ENCODE measurements around the gene ZNF470.
A peak's percentile ranks its signal among the peaks of the same experiment; 100 is the strongest.

The ZNF470 gene

DNA sequence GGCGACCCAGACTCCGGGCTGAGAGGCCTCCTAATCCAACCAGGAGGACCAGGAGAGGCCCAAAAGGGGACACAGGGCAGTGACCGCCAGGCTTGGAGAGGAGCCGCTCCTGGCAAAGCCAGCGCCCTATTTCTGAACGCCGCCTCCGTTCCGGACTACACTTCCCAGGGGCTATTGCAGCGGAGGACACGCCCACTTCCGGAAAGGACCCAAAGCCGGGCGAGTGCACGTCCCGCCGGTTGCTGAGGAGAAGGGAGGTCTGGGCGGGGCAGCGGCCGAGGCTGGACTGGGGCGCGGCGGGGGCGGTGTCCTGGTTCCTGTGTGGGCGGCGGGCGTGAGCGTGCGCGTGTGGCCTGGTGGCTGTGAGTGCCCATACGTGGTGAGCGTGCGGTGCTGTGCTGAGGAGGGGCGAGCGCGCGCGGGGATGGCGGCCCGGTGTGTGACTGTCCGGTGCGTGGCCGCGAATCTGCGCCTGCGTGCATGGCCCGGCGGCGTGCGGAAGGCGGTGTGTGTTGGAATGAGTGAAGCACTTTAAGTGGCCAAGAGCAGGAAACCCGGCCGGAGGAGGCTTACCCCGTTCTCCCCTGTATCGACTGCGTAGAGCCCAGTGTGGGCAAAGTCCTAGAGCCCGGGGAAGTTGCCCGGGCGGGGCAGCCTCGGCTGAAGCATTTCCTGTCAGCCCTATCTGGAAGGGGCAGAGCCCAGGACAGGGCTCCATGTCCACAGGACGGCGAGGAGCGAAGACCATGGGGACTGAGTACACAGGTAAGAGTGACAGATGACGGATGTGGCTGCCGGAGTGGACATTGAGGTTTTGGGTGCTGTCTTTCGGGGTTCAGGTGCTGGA lies at the start of gene ZNF470:
Gene ZNF470, plus strand, starts transcription at position 195 of the 847 bp plus-strand sequence. CDS start 2,844 bp downstream, outside the sequence.
- peak; percentile 93 to 96 (median 96) for DNase-seq

DNA sequence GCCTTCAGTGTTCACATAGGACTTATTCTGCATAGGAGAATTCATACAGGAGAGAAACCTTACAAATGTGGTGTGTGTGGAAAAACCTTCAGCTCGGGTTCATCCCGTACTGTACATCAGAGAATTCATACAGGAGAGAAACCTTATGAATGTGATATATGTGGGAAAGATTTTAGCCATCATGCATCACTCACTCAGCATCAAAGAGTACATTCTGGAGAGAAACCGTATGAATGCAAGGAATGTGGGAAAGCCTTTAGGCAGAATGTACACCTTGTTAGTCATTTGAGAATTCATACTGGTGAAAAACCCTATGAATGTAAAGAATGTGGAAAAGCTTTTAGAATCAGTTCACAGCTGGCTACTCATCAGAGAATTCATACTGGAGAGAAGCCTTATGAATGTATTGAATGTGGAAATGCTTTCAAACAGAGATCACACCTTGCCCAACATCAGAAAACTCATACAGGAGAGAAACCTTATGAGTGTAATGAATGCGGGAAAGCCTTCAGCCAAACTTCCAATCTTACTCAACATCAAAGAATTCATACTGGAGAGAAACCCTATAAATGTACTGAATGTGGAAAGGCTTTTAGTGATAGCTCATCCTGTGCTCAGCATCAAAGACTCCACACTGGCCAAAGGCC lies 41.9 kb upstream of the ZNF470 start:
- DNase-seq, result no peak

DNA sequence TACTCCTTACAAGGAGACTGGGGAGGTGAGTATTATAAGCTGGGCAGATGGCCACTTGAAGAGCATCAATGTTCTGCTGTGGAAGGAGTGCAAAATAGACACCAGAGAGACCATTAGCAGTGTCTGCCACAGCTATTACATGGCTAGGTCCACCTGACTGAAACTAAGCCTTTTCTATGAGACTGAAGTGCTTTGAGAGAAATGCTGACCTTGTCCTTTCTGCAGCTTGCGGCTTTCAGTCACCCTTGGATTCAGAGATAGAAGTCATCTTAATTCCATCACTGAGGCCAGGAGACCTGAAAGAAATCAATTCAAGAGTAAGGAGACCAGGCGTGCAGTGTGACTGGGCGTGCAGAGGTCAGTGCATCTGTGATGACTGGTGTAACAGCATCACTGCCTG lies 29.8 kb upstream of the ZNF470 start:
- DNase-seq, result no peak

DNA sequence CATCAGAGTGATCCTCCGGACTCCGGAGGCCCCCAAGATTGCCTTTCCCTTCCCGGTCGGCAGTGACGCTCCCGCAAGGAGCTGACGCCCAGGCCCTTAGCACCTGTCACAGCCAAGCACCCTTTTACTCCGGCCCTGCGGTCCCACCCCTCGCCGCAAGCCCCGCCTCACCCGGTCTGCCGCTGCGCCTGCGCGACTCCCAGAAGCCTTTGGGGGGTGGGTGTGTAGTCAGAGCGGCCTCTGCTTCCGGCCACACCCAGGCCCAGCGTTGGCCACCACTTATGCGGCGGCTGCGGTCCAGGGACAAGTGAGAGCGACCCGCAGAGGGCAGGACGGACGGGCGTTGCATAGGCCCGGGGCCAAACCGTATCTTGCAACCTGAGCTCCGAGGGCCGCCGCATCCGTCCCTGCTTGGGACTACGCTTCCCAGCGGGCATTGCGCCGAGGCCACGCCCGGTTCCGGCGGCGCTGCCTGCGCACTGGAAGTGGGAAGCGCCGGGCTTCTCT lies 29.0 kb upstream of the ZNF470 start:
- DNase-seq, result peak; percentile 89 to 94 (median 94)

DNA sequence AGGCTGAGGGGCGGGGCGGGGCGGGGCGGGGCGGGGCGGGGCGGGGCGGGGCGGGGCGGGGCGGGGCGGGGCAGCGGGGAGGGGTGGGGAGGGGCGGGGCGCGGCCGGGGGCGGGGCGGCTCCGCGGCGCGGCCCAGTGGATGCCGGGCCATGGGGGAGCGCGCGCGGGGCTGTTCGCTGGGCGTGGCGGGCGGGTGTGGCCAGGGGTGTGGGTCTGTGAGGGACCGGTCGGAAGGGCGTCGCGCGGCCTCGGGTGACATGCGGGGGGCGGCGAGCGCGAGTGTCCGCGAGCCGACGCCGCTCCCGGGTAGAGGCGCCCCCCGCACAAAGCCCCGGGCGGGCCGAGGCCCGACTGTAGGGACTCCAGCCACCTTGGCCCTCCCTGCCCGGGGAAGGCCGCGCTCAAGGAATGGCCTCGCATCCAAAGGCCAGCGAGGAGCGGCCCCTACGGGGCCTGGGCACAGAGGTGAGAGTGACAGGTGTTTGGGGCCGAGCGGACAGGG lies 28.5 kb upstream of the ZNF470 start, which contains the start of gene ZFP28:
Gene ZFP28, plus strand, starts transcription at position 188 of the 503 bp plus-strand sequence. Its CDS starts 71 bp downstream, at position 259.
- DNase-seq, result peak in 1 of 3 donors; percentile 94

DNA sequence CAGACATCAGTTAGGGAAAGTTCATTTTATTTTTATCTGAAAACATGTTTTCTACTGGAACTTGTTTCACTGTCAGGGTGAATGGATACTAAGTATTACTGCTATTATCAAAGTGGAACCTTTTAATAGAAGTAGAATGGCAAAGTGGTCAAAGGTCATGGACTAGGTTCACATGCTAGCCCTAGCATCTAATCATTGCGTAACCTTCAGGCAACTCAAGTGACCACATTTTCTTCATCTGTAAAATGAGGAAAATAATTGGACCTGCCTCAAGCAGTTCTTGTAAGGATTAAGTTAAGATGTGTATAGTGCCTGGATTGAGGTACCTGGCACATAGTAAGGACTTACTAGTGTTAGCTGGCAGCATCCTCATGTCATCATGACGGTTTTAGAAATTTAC lies 23.5 kb upstream of the ZNF470 start:
- DNase-seq, result no peak

DNA sequence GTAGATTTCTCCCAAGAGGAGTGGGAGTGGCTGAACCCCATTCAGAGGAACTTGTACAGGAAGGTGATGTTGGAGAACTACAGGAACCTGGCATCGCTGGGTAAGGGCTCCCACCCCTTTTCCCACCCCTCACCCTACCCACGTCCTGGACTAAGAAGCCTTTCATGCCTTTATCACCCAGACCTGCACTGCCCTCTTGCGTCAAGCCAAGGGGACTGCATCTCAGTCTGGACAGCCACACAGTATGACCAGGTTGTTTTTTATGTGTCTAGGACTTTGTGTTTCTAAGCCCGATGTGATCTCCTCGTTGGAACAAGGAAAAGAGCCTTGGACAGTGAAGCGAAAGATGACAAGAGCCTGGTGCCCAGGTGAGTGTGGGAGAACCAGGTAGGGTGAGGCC lies 19.7 kb upstream of the ZNF470 start:
- no peak for DNase-seq

DNA sequence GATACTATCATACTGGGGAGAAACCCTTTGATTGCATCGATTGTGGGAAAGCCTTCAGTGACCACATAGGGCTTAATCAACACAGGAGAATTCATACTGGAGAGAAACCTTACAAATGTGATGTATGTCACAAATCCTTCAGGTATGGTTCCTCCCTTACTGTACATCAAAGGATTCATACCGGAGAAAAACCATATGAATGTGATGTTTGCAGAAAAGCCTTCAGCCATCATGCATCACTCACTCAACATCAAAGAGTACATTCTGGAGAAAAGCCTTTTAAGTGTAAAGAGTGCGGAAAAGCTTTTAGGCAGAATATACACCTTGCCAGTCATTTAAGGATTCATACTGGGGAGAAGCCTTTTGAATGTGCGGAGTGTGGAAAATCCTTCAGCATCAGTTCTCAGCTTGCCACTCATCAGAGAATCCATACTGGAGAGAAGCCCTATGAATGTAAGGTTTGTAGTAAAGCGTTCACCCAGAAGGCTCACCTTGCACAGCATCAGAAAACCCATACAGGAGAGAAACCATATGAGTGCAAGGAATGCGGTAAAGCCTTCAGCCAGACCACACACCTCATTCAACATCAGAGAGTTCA lies 12.9 kb upstream of the ZNF470 start:
- DNase-seq, result no peak

DNA sequence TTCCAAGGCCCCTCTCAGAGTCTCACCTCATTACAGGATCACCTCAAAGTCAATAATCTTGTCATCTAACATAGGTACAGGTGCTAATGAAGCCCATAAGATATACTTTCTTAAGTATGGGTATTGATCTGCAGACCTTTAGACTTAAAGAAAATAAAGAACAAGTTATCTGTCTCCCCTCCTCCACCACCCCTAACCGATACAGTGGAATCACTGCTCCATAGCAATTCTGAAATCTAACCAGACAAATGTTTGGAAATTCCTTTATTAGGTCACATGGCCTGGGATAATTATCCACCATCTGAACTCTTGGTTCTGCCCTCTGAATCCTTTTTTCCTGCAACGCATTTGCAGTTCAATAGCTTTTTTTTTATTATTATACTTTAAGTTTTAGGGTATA lies 4.5 kb upstream of the ZNF470 start:
- no peak for DNase-seq

DNA sequence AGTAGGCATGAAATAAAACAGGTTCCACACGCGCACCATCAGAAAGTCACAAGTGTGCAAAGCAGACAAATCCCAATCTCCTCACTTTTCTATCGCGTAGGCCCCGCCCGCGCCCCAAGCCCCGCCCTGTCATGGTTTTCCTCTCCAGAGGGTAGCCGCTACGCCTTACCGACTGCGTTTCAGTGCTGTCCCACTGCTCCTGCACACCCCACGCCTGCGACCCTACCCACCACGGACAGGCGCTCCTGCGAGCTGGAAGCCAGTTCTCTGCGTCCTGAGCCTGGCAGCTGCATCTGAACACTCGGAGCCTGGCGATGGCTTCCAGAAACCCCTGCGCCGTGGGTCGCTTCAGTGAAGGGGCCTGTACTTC lies 379 bp upstream of the ZNF470 start:
- DNase-seq, result peak; percentile 34 to 65 (median 45)

DNA sequence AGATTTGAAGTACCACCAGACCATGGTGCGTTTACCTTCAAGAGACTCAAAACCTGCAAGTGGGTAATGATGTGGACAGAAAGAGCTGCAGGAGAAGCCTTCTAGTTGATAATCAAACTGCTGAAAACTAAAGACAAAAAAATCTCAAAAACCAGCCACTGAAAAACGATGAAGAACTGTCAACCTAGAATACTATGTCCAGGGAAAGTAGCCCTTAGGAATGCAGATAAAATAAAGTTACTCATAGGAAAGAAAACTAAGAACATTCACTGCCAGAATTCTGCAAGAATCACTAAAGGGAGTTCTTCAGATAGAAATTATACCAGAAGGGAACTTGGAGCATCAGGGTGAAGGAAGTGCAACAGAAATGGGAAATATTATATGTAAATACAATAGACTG lies 5.3 kb downstream of the ZNF470 start:
- no peak for DNase-seq

DNA sequence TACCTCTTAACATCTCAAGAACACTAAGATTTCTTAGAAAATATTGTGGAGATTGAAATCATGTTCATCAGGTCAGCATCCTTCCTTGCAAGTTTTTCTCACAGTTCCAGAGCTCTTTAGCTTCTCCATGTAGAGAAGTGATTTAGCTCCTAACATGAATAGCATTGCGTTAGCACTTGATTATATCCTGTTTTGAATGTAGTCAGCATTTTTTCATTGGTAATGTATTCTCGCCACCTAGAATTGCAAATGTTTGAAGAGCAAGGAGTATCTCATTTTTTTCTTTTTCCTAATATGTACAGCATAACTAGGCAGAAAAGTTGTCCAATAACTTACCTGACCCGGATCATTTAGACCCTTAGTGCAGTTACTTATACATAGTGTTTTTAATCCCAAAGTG lies 6.6 kb downstream of the ZNF470 start:
- no peak for DNase-seq

DNA sequence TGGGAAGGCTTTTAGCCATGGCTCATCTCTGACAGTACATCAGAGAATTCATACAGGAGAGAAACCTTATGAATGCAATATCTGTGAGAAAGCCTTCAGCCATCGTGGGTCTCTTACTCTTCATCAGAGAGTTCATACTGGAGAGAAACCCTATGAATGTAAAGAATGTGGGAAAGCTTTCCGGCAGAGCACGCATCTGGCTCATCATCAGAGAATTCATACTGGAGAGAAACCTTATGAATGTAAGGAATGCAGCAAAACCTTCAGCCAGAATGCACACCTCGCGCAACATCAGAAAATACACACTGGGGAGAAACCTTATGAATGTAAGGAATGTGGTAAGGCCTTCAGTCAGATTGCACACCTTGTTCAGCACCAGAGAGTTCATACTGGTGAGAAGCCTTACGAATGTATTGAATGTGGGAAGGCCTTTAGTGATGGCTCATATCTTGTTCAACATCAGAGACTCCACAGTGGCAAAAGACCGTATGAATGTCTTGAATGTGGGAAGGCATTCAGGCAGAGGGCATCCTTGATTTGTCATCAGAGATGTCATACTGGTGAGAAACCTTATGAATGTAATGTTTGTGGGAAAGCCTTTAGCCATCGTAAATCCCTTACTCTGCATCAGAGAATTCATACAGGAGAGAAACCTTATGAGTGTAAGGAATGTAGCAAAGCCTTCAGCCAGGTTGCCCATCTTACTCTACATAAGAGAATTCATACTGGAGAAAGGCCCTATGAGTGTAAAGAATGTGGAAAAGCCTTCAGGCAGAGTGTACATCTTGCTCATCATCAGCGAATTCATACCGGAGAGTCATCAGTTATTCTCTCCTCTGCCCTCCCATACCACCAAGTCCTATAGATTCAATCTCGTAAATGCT lies 10.7 kb downstream of the ZNF470 start:
- no peak for DNase-seq

DNA sequence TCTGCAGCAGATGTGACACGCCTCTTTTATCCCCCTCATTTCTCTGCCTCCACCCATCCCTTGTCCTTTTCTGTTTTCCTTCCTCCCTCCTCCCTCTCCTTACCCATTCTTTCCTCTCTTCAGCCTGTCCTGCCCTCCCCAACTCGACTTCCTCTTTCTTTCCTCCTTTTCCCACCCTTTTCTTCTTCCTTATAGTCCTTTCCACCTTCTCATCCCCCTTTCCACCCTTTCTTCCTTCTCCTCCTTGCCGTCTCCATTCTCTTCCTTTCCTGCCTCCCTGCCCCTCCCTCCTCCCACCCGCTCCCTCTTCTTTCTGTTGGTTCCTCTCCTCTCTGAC lies 27.1 kb downstream of the ZNF470 start:
- no peak for DNase-seq

DNA sequence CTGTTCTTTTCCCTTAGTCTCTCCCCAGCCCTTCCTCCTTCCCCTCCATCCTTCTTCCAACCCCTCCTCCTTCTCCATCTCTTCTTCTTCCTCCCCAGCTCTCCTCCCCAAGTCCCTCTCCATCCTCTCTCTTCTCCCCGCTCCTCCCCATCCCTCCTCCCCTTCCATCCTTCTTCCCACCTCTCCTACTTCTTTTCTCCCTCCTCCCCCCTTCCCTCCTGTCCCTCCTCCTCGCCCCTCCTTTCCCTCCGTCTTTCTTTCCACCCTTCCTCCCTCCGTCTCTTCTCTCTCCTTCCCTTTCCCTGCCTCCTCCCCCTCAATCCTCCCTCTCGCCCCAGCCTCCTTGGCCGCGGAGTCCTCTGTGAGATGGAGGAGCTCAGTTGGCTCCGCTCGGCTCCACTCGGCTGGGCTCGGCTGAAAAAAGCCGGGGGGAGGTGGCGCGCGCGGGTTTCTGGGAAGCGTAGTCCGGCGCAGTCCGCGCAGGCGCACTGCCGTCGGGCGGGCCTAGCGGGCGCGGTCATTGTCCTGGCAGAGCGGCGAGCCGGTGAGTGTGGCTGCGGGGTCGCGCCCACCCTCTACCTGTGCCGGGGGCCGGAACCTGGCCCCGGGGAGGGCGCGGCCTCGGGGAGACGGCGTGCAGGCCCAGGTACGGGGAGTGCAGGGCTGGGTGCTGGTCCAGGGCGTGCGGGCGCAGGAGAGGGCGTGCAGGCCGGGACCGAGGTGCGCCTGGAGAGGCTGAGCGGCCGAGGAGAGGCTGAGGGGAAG lies 27.7 kb downstream of the ZNF470 start, which contains the start of gene ZNF71:
Gene ZNF71, plus strand, starts transcription at position 520 of the 765 bp plus-strand sequence. CDS start 6,257 bp downstream, outside the sequence.
- DNase-seq, result peak; percentile 89 to 96 (median 95)

DNA sequence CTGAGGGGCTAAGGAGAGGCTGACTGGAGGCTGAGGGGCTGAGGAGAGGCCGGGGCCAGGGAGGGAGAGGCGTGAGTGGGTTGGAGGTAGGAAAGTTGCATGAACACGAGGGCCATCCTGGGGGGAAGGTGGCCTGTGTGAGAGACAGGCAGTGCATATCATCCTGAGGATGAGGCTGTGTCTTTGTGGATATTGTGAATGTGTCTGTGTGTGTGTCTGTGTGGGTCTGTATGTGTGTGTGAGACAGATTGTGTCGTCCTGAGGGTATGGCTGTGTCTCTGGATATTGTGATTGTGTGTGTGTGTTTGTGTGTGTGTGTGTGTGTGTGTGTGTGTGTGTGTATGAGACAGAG lies 28.3 kb downstream of the ZNF470 start:
- DNase-seq, result no peak

DNA sequence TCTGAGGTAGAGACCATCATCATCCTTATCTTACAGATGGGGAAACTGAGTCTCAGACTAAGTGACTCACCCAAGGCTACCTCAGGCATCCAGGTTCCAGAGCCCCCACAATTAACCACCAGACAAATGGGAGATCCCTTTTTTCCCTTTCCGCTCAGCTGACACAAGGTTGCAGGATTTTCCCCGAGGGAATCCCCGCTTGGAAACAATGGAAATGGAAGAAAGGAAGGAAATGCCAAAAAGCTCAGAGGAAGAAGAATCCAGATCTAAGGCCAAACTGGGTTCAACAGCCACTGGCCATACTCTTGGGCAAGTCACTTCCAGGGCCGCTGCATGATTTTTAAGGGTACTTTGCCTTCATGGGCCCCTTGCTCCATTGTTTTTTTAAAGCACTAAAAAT lies 29.4 kb downstream of the ZNF470 start:
- no peak for DNase-seq

DNA sequence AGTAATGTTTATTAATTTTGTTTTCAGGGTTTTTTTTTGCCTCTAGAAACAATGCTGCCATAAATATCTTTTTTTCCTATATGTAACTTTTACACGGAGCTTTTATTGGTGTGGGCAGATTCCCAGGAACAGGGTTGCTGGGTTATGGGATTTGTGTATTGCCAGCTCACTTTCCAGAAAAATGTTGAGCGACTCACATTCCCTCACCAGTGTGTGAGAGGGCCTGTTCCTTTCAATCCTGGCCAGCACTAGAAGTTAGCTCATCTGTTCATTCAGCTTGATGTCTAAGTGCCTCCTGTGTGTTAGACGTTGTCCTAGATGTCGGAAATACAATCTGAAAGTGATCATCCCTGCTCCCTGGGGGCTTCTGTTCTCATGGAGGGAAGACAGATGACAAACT lies 30.4 kb downstream of the ZNF470 start:
- DNase-seq, result no peak

DNA sequence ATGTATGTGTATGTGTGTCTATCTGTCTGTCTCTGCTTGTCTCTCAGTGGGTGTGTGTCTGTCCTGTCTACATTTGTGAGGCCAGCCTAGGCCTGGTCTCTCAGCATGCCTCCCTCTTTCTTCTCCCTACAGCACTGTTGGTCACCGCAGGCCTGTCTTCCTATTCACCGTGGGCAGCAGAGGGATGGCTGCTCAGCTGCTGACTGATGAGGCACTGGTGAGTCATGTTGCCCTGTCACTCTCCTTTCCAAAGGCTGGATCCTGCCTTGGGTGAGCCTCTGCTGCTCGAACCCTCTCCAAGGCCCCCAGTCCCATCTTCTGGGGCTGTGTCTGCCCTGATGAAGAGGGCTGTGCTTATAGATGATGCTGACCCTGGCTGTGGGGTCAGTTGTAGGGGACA lies 34.1 kb downstream of the ZNF470 start:
- no peak for DNase-seq

DNA sequence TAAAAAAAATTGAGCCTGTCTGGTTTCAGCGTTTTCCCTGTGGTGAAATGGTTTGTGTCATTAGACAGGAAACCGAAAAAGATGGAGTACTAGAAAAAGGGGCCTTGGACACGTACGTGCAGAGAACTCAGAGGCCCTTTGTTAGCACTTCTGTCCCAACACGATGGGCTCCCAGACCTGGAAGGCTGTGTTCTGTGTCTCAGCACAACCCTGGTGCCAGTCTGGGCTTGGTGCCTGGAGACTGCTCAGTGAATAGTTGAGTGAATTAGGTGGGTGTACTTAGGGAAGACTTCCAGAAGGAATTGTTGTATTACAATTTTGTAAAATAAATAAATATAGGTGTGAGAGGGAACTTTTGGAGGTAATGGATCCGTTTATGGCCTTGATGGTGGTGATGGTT lies 36.6 kb downstream of the ZNF470 start:
- DNase-seq, result no peak

DNA sequence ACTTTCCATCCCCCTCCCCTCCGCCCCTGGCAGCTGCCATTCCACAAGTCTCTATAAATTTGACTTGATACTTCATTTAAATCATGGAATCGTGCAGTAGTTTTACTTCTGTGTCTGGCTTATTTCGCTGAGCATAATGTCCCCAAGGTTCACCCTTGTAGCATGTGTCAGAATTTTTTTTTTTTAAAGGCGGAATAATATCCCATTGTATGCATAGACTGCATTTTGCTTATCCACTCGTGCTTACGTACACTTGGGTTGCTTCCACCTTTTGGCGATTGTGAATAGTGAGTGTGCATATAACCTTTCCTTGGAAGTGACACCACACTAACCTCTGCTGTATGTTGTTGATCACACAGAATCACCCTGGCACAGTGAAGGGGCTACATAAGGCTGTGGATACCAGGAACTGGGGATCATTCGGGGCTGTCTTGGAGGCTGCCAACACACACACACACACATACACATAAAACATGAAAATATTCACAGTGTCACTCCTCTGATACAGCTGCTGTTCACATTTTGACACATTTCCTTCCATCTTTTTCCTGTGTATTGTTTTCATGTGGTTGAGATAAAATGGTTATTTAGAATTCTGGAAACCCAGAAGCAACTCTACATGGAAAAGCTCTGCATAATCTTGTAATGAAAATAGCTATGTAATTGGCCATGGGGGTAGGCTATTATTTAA lies 41.2 kb downstream of the ZNF470 start:
- DNase-seq, result no peak

All from suppressor macrophage treated with lipopolysaccharide for 1 hour (primary cell).